Endothelial cell (in vitro differentiated cells): Measurements from ENCODE around the gene DPYSL5. TPM values are rescaled to one million over a fixed set of nuclear protein-coding genes. Genes with fewer than 3 reads are reported as not detected.

Source experiments
- DNase-seq: peaks from one replicate; pipeline ENCODE4 v3.0.0; 2021; ENCODE audit warnings: low spot score
- H3K27ac Mint-ChIP-seq: one replicate; pipeline ENCODE4 v1.8.0; 2021; ENCODE audit warnings: mixed read lengths, inconsistent platforms; ENCODE audit not compliant: unreplicated experiment
- H3K27me3 Mint-ChIP-seq: one replicate; pipeline ENCODE4 v1.8.0; 2021; ENCODE audit warnings: mild to moderate bottlenecking, moderate library complexity, mixed read lengths, inconsistent platforms; ENCODE audit not compliant: unreplicated experiment
- H3K36me3 Mint-ChIP-seq: one replicate; pipeline ENCODE4 v1.8.0; 2021; ENCODE audit warnings: mild to moderate bottlenecking, low read depth, mixed read lengths, inconsistent platforms; ENCODE audit not compliant: unreplicated experiment
- H3K4me1 Mint-ChIP-seq: one replicate; pipeline ENCODE4 v1.8.0; 2021; ENCODE audit warnings: mild to moderate bottlenecking, mixed read lengths, inconsistent platforms; ENCODE audit not compliant: unreplicated experiment
- H3K4me3 Mint-ChIP-seq: one replicate; pipeline ENCODE4 v1.8.0; 2021; ENCODE audit warnings: mild to moderate bottlenecking, mixed read lengths, inconsistent platforms; ENCODE audit not compliant: unreplicated experiment
- H3K9me3 Mint-ChIP-seq: one replicate; pipeline ENCODE4 v1.8.0; 2021; ENCODE audit warnings: mixed read lengths, inconsistent platforms; ENCODE audit not compliant: unreplicated experiment
- total RNA-seq: library from RNA; stranded (reverse); fragmentation: NEBNext Ultra II Directional; extraction: Animal tissue kit (Norgen Biotek cat#: 25700); gene quantifications from one replicate; pipeline ENCODE4 v1.2.1, GENCODE V29; 2021; ENCODE audit not compliant: unreplicated experiment
- TF ChIP-seq, protein P1 (sequence below): fragments of 200-600 bp; sonication (generic); IDR thresholded peaks from one replicate; pipeline ENCODE4 v1.5.0; 2021; ENCODE audit warnings: antibody characterized with exemption; ENCODE audit not compliant: unreplicated experiment

DPYSL5 gene
- total RNA-seq, 1 donor from 2014 or later, result 0.23 TPM

GRCh38 chr2:26924731-26925099 lies 76.8 kb downstream of the DPYSL5 start:
- DNase-seq, result no peak
- TF ChIP-seq, protein P1, sequence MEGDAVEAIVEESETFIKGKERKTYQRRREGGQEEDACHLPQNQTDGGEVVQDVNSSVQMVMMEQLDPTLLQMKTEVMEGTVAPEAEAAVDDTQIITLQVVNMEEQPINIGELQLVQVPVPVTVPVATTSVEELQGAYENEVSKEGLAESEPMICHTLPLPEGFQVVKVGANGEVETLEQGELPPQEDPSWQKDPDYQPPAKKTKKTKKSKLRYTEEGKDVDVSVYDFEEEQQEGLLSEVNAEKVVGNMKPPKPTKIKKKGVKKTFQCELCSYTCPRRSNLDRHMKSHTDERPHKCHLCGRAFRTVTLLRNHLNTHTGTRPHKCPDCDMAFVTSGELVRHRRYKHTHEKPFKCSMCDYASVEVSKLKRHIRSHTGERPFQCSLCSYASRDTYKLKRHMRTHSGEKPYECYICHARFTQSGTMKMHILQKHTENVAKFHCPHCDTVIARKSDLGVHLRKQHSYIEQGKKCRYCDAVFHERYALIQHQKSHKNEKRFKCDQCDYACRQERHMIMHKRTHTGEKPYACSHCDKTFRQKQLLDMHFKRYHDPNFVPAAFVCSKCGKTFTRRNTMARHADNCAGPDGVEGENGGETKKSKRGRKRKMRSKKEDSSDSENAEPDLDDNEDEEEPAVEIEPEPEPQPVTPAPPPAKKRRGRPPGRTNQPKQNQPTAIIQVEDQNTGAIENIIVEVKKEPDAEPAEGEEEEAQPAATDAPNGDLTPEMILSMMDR, result no peak
- Mint-ChIP-seq H3K27me3 (no peaks in the 10 kb centered on the region), H3K4me1 (peaks cover 8% of the 10 kb centered on the region), H3K4me3 (no peak overlapping the region), H3K36me3 (no peaks in the 10 kb centered on the region), H3K27ac (no peak overlapping the region), H3K9me3 (no peaks in the 10 kb centered on the region)

GRCh38 chr2:26925100-26925791 lies 77.3 kb downstream of the DPYSL5 start:
- Mint-ChIP-seq H3K9me3 (no peaks in the 10 kb centered on the region), H3K27me3 (no peaks in the 10 kb centered on the region), H3K4me3 (no peak overlapping the region), H3K4me1 (peaks cover 8% of the 10 kb centered on the region), H3K27ac (peak overlapping the region; percentile 21), H3K36me3 (no peaks in the 10 kb centered on the region)
- TF ChIP-seq, protein P1, result no peak
- no peak for DNase-seq

GRCh38 chr2:26927221-26927620 lies 79.3 kb downstream of the DPYSL5 start:
- H3K27ac Mint-ChIP-seq, result no peak overlapping the region
- TF ChIP-seq, protein P1, result no peak
- DNase-seq, result no peak
- no peak overlapping the region for H3K4me3 Mint-ChIP-seq
- H3K27me3 Mint-ChIP-seq, result no peaks in the 10 kb centered on the region
- H3K36me3 Mint-ChIP-seq, result no peaks in the 10 kb centered on the region
- H3K4me1 Mint-ChIP-seq, result peaks cover 10% of the 10 kb centered on the region
- H3K9me3 Mint-ChIP-seq, result no peaks in the 10 kb centered on the region

DNA sequence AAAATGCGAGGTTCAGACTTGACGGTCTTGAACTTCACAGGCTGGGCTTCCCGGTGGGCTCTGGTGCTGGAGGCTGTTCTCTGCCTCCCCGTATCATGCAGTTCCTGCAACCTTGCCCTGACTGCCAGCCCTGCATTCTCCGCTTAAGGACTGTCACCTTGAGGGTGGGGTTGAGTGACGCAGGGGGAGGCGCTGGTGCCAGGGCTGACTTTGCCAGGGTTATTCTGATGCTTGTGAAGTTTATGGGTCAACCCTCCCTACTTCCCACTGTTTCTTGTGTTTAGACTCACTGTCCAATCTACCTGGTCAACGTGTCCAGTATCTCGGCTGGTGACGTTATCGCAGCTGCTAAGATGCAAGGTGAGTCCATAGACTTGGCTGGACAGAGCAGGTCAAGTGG lies 85.0 kb downstream of the DPYSL5 start:
- H3K36me3 Mint-ChIP-seq, result no peaks in the 10 kb centered on the region
- TF ChIP-seq, protein P1, result no peak
- H3K9me3 Mint-ChIP-seq, result no peaks in the 10 kb centered on the region

DNA sequence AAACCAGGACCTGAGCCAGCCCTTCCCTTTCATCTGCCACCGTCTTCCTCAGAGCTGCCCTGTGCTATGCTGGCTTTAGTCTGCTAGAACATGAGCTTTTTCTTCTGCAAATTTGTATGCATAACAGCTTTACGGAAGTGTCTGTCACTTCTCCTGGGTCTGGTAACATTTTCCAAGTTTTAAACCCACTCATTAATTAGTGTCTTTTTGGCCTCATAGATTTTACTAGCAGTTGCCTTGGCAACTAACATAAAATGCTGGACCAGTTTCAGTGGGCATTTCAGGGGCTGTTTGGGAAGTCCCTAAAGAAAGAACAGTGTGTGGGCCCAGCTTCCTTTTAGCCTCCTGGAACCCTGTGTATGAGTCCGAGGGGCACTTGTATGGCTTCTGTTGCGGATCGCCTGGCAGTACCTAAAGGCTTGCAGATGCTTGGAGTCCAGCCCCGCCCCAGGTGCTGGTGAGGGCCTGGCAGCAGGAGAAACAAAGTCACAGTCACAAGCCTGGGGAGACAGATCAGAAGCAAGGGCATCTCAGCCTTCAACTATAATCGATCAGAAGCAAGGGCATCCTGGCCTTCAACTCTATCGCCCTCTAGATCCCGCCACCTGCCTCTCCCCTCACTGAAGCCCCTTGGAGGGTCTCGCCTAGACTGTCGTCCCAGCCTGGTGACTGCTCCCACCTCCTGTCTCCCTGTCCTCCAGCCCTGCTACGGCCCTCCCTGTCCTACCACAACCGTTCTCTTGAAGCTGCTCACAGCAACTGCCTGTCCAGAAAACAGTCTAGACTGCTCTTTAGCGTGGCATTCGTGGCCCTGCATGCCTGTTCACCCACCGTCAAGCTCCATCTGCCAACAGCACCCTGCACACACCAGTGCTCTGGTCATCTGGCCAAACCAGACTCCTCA lies 85.8 kb downstream of the DPYSL5 start:
- H3K4me1 Mint-ChIP-seq, result peaks cover 4% of the 10 kb centered on the region
- H3K9me3 Mint-ChIP-seq, result no peaks in the 10 kb centered on the region
- H3K4me3 Mint-ChIP-seq, result no peak overlapping the region
- H3K27ac Mint-ChIP-seq, result peak overlapping the region; percentile 37
- H3K27me3 Mint-ChIP-seq, result peaks cover 6% of the 10 kb centered on the region
- DNase-seq, result no peak
- TF ChIP-seq, protein P1, result no peak
- no peaks in the 10 kb centered on the region for H3K36me3 Mint-ChIP-seq

More for the DNA sequence above, 85.0 kb downstream of the DPYSL5 start:
- no peak overlapping the region for H3K4me3 Mint-ChIP-seq
- H3K27ac Mint-ChIP-seq, result no peak overlapping the region
- H3K27me3 Mint-ChIP-seq, result peaks cover 6% of the 10 kb centered on the region
- peaks cover 4% of the 10 kb centered on the region for H3K4me1 Mint-ChIP-seq
- DNase-seq, result no peak
